Esophagus squamous epithelium (tissue), 5 donors: ENCODE measurements around the gene SMPD2. TPM values are rescaled to one million over a fixed set of nuclear protein-coding genes. Genes with fewer than 3 reads are reported as not detected.

Experiments used
- DNase-seq: peaks from one replicate; lab custom pipeline; 2025; lab: John Stamatoyannopoulos, UW
- H3K27ac ChIP-seq, 4 donors: fragments of 200-600 bp; sonication (generic); one replicate each; pipeline ENCODE4 v1.5.1; 2016 to 2019; ENCODE audit warnings: mild to moderate bottlenecking in 1 of 4
- H3K27me3 ChIP-seq, 4 donors: fragments of 200-600 bp; sonication (generic); 1 replicate in 3 of 4; 2 replicates in 1 of 4; pipeline versions ENCODE4 v1.5.1 to v1.6.0; 2017 to 2021; ENCODE audit warnings: antibody characterized with exemption in 1 of 4
- H3K36me3 ChIP-seq, 3 donors: fragments of 200-600 bp; sonication (generic); one replicate each; pipeline ENCODE4 v1.5.1; 2016 to 2019
- H3K4me1 ChIP-seq, 3 donors: fragments of 200-600 bp; sonication (generic); one replicate each; pipeline ENCODE4 v1.5.1; 2017 to 2019
- H3K4me3 ChIP-seq, 4 donors: fragments of 200-600 bp; sonication (generic); 1 replicate in 3 of 4; 2 replicates in 1 of 4; pipeline ENCODE4 v1.5.1; 2016 to 2019; ENCODE audit warnings: mild to moderate bottlenecking in 2 of 4, moderate library complexity in 1 of 4
- H3K9me3 ChIP-seq, 3 donors: fragments of 200-600 bp; sonication (generic); one replicate each; pipeline ENCODE4 v1.5.1; 2016 to 2019
- CTCF ChIP-seq, 6 experiments: fragments of 450-650 bp in 4 of 6; fragments of 200-600 bp in 2 of 6; sonication (generic) in 2 of 6; IDR thresholded peaks; one replicate each; pipeline ENCODE4 v1.5.1; 2016 to 2019; ENCODE audit warnings: antibody characterized with exemption in 6 of 6, mild to moderate bottlenecking in 4 of 6, moderate library complexity in 4 of 6
- POLR2A ChIP-seq, 4 donors: fragments of 450-650 bp; IDR thresholded peaks; one replicate each; pipeline ENCODE4 v1.6.1; 2017; ENCODE audit warnings: antibody characterized with exemption in 4 of 4, mild to moderate bottlenecking in 4 of 4, moderate library complexity in 3 of 4
- WGBS, 2 donors: methylation state at CpG; one replicate each; pipeline ENCODE4 v1.1.5; 2018; 5-methylcytosine and 5-hydroxymethylcytosine counted together
- intact Hi-C: fragments of 100-400 bp; cut with DNase I; formaldehyde crosslinking; loops from one replicate; pipeline ENCODE4 v1.15.0; 2022
- total RNA-seq, 4 donors: library from RNA; depleted of rRNA; stranded (reverse); fragments of >200 nt; gene quantifications; one replicate each; pipeline ENCODE4 v1.1.0, GENCODE V29; 2016
- donor health status: DM: yes; HTN: yes; CAD: no.

The SMPD2 gene
- total RNA-seq, 4 donors from 2014 or later: 10.6 to 28.1 (median 24.0) TPM

- H3K4me1 ChIP-seq: peaks cover 0 to 3% (median 0%) of the 10 kb centered on the region in 3 donors
- no peak for TF ChIP-seq POLR2A (IDR thresholded peaks at IDR 0.05)
- TF ChIP-seq CTCF (IDR thresholded peaks at IDR 0.05): no peak
- no peak overlapping the region for H3K27ac ChIP-seq
- H3K4me3 ChIP-seq: no peak overlapping the region
- WGBS, 2 donors: 52 to 75% methylated on average over 2 of the region's 2 CpGs
- no peaks in the 10 kb centered on the region for H3K36me3 ChIP-seq
- no peak for DNase-seq
- intact Hi-C loops: no loop called here
- no peaks in the 10 kb centered on the region for H3K9me3 ChIP-seq
- no peaks in the 10 kb centered on the region for H3K27me3 ChIP-seq
Observed at GRCh38 chr6:109490713-109491112, 50.2 kb downstream of the SMPD2 start.

GRCh38 chr6:109491207-109491938, 50.8 kb downstream of the SMPD2 start:
- Histone ChIP-seq H3K27me3 (no peaks in the 10 kb centered on the region), H3K27ac (peak overlapping the region in 1 of 4 donors; percentile 14), H3K9me3 (no peaks in the 10 kb centered on the region), H3K4me3 (no peak overlapping the region), H3K4me1 (no peaks in the 10 kb centered on the region), H3K36me3 (no peaks in the 10 kb centered on the region)
- TF ChIP-seq POLR2A (IDR thresholded peaks at IDR 0.05) (no peak), CTCF (IDR thresholded peaks at IDR 0.05) (no peak)
- 45 to 50% methylated on average over 5 of the region's 5 CpGs for WGBS, 2 donors
- DNase-seq: no peak
- intact Hi-C loops: no loop called here

Other genes with a start within 250 kb of the SMPD2 start
- gene CD164, start 58.3 kb upstream of the SMPD2 start, total RNA-seq: 100 to 1,000 TPM in 2 of 4 donors, 10 to 100 TPM in 2; 60.8 to 129 (median 97.1) TPM
- gene PPIL6, start 96 bp upstream of the SMPD2 start, total RNA-seq: 1 to 10 TPM in 3 of 4 donors, under 1 TPM in 1; 0.35 to 6.1 (median 2.8) TPM
- 10 to 100 TPM; 11.9 to 20.0 (median 12.6) TPM for gene MICAL1, start 15.0 kb downstream of the SMPD2 start, total RNA-seq
- 1 to 10 TPM; 3.9 to 8.4 (median 7.0) TPM for gene ZBTB24, start 42.5 kb downstream of the SMPD2 start, total RNA-seq